NCI-H1105 (cell line): Measurements from ENCODE around the gene IGF2R.
"Not testable (repeated sequence)": the region's sequence is repeated elsewhere in the genome, so short reads cannot be mapped to it uniquely, and the experiment has no call there.

Experiments
- DNase-seq: peaks from one replicate; lab custom pipeline; 2025; lab: John Stamatoyannopoulos, UW

IGF2R gene

DNA sequence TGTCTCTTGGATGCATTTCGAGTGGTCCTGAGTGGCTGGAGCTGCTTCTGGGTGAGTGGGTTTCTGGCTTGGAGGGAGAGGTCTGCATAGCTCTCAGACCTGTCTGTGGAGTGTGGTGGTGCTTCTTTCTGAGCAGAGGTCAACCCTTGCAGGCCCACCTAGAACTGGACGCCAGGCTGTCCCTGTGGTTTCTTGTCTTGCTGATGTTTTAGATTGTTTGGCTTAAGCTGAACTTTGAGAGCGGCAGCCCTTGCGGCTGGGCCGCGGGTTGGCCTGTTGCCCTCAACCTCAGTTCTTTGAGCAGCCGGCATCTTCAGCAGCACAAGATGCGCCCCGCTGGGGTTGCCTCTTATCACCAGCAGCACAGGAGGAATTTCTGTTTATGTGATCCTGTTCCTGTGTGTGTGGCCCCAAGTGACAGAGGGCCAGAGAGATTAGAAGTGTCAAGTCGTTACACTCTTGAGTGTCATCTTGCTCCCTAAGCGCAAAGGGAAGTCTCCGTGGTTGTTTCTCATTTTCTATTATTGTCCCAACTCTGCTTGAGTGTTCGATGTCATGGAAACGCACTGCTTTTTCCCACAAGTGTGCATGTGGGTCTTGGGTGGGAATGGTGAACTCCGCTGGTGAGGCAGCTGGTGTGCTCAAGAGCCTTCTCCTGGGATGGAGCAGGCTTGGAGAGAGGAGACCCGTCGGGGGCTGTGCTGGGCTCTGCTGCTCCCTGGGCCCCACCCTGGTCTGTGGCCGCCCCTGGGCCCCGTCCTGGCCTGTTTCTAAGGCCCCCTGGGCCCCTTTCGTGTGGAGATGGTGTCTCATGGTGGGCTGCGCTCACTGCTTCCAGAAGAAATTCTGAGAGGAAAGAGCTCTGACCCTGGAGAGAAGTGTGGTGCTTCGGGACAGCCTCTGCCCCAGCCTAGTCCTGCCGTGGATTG is 132.7 kb downstream of the IGF2R start:
- DNase-seq, result no peak

GRCh38 chr6:160102399-160102798 is 133.5 kb downstream of the IGF2R start:
- no peak for DNase-seq

DNA sequence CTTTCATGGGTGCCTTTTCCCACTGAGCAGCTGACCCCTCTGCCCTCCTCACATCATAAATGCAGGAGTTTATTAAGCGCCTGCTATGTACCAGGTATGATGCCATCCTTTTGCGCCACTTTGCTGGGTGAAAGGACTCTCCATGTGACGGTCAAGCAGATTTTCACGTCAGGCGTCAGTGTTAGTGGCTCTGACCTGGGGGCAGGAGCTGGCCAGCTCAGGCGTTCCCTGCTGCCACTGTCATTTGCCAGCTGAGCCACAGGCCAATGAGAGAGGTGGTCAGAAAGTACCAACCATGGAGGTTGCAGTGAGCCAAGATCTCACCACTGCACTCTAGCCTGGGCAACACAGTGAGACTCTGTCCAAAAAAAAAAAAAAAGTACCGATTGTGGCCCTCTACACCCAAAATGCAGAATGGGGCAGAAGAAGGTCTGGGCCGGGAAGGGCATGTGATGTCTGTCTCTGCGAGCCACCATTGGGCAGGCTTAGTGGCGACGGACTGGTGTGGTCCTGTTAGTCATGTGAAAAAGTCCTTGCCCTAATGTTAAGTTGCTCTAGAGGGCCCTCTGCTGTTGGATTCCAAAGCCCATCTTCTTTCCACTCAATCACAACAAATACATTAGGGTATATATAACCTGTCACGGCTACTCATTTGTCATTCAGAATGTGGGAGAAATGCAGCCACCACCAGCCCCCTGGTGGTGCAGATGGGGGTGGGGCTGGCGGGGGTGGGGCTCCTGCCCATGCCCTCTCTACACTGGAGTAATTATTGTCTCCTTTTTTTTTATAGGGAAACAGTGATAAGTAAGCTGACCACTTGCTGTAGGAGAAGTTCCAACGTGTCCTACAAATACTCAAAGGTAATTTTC is 134.3 kb downstream of the IGF2R start:
- DNase-seq, result peak; percentile 4

GRCh38 chr6:160103825-160104100 is 134.9 kb downstream of the IGF2R start:
- DNase-seq, result no peak

- no peak for DNase-seq
Measured at GRCh38 chr6:160104821-160105517, 136.1 kb downstream of the IGF2R start.

- DNase-seq, result no peak
Measured at GRCh38 chr6:160106010-160106409, 137.1 kb downstream of the IGF2R start.

DNA sequence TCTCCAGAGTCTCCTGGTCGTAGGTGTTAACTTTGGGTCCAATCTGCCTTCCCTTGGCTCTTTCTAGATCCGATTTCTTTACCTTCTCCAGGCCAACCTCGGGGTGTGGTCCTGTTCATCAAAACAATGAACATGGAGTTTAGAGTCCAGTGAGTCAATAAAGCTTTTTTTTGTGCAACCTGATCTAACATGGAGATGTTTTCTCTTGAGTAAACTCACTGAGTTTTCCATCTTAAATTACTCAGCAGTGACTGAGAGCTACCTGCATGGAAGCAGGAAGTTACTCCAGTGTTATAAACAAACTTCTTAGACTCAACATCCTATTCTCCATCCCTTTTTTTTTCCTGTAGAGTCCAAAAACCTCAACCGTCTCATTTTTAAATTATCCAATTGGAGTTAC is 137.8 kb downstream of the IGF2R start:
- DNase-seq, result no peak

GRCh38 chr6:160108077-160108476 is 139.2 kb downstream of the IGF2R start:
- DNase-seq, result no peak

GRCh38 chr6:160110586-160111123 is 141.8 kb downstream of the IGF2R start:
- no peak for DNase-seq

DNA sequence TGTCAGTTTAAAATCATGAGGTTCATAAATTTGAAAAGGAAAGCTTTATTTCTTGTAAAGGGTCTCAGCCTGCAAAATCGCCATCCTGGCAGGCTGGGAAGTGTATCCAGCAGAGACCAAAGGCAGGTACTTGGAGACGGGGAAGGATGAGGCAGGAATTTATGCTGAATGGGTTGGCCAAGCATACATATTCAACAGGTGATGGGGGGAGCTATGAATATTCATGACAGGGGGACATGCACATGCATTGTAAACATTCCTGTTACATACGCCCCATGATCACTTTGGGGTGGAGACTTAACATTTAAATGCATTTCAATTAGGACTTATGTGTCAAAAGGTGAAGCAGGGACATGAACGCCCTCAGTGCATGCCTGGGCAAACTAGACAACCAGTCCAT is 142.9 kb downstream of the IGF2R start:
- DNase-seq, result no peak

DNA sequence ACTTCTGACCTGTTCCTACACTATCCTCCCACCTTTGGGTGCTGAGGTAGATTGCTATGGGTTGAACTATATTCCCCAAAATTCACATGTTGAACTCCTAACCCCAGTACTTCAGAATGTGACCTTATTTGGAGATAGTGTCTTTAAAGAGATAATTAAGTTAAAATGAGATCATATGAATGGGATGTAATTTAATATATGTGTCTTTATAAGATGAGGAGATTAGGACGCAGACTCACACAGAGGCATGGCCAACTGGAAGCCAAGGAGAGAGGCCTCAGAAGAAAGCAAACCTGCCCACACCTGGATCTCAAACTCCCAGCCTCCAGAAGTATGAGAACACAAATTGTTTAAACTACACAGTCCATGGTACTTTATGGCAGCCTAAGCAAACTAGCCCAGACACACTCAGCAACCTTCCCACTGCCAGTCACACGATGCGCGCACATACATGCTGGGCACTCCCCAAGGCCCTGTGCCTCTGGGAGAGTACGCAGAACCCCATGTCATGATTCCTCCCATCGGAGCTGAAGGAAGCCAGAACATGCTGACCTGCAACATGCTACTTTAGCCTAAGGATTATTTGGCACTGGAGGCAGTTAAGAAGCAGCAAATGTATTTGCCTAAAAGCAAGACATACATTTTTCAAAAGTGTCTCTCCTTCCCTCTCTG is 143.9 kb downstream of the IGF2R start:
- DNase-seq, result no peak

- DNase-seq, result not testable (repeated sequence)
Measured at GRCh38 chr6:160114536-160114935, 145.7 kb downstream of the IGF2R start.

DNA sequence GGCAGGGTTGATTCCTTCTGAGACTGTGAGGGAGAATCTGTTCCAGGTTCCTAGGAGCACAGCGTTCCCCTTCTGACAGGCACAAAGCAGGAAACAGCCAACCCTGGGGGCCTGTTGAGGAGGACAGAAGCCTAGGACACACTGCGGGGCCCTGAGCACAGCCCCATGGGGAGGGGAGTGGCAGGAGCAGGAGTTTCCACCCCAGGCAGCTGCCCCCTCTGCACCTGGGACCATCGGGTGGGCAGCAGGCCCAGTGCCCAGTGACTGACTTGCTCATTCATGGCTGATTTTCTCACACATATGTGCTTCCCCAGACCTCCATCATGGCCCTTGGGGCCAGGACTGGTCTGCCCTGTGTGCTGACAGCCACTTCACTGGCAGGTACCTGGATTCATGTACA is 146.5 kb downstream of the IGF2R start:
- no peak for DNase-seq

DNA sequence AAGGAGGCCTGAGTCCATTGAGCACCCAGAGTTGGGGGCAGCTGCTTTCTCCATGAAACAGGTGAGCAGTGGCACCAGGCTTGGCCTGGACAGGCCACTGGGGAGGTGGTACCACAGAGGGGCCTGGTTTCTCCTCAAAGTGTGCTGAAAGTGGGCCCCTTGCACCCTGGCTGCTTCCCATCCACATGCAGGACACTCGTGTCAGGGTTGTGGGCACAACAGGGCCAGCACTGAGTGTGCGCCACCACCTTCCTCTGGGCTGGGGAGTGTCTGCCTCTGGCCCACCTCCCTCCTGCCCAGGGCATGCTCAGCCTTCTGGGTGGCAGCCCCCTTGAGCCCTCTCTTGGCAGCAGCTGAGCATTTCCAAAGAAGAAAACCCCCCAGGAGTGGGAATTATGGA is 147.5 kb downstream of the IGF2R start:
- DNase-seq, result no peak

DNA sequence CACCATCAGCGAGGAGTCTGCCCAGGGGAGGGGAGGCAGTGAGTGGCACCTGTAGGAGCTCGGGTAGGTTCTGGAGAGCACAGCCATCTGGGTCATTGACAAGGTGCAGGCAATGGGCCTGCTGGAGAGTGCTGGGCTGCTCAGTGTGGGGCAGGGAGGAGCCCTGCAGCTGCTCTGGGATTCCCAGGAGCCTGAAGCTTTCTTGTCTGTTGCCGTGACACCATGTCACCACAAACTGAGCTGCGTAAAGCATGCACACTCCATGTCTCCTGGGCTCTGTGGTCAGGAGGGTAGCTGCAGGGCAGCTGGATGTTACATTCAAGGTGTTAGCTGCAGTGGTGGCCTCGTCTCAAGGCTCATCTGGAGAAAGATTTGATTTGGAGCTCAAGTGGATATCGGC is 148.3 kb downstream of the IGF2R start:
- no peak for DNase-seq

DNA sequence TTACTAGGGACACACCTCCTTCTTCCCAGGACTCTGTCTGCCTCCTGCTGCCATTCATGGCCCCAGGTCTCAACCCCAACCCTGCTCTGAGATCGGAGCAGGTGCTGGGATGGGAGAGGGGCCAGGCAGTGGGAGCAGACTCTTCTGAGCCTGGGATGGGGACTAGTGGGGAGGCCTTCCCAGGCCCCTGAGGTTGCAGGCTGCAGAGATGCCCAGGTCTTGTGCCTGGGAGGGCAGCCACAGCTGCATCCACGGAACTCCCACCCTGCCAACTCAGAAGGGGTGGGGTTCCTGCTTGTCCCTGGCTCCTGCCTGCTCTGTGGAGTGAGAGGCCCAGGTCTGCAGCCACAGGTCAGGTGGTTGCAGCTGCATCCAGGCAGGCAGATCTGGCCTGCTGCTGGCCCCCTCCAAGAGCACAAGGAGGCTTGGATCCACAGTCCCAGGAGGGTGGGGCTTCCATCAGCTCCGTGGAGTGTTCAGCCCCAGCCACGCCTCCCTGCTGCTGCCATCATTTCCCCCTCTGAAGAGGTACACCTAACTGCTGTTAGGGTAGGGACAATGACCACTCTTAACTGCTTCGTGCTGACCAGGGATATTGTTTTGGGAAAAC is 149.8 kb downstream of the IGF2R start:
- DNase-seq, result no peak

- DNase-seq, result no peak
Measured at GRCh38 chr6:160120087-160120486, 151.2 kb downstream of the IGF2R start.

DNA sequence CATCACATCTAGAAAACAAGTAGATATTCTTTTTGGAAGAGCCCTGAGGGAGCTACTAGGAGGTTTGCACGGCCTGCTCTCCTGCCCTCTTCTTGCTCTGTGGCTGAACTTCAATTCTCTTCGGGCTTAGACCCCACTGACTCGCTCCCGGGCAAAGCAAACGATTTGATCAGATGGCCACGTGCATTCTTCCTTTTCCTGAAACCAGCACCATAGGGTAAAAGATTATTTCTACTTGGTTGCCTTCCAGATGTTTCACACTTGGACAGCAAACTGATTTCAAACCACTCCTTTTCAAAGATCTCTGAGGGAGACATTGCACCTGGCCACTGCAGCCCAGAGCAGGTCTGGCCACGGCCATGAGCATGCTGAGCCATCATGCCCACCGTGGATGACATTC is 152.7 kb downstream of the IGF2R start, which contains the start of gene SLC22A1:
SLC22A1 (plus strand) TSS at position 258 of the 400 bp plus-strand sequence; CDS start at position 379, 121 bp downstream.
- DNase-seq, result no peak

DNA sequence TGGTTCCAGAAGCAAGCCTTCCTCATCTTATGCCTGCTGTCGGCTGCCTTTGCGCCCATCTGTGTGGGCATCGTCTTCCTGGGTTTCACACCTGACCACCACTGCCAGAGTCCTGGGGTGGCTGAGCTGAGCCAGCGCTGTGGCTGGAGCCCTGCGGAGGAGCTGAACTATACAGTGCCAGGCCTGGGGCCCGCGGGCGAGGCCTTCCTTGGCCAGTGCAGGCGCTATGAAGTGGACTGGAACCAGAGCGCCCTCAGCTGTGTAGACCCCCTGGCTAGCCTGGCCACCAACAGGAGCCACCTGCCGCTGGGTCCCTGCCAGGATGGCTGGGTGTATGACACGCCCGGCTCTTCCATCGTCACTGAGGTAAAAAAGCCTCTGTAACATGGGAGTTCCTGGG is 153.1 kb downstream of the IGF2R start:
- no peak for DNase-seq

DNA sequence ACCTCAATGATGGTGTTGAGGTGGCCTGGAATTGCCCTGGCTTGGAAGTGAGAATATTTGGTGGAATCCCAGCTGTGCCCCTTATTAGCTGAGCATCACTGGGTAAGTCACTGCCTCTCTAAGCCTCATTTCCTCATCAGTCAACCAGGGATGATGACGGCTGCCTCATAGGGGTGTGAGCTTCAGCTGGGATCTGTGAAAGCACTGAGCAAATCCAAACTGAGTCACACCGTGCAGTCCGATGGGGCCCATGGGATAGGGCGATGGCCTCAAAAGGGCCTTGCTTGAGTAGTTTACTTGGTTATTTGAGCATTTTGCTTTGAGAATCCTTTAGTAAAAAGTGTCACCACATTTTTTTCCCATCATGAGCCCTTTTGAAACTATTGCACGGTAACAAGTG is 153.9 kb downstream of the IGF2R start:
- no peak for DNase-seq

DNA sequence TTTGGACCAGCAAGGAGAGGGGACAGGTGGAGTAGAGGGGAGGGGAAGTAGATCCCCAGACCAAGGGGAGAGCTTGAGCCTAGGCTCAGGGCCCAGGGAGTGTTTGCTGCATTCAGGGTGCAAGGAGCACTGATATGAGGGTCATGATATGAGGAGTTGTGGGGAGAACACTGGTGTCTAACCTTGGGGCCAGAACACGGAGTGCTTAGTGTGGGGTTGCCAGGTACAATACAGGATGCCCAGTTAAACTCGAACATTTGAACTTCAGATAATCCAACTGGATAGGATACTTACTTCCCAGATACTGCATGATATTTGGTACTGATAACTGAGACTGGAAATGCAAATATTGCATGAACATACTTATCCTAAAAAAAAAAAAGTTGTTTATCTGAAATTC is 155.1 kb downstream of the IGF2R start:
- no peak for DNase-seq
